ENCODE results near the gene MMP8. TPM values are rescaled to one million over a fixed set of nuclear protein-coding genes. Genes with fewer than 3 reads are reported as not detected.

The MMP8 gene
- total RNA-seq, 1 donor from 2014 or later: not detected

GRCh38 chr11:102704841-102705240 lies 19.9 kb downstream of the MMP8 start:
- no peaks in the 10 kb centered on the region for H3K36me3 Mint-ChIP-seq
- H3K4me1 Mint-ChIP-seq: peaks cover 11% of the 10 kb centered on the region
- H3K27ac Mint-ChIP-seq: no peak overlapping the region
- no peak for DNase-seq (ENCODE audit: low spot score in 2 of 2, unreplicated experiment in 2 of 2)
- H3K27me3 Mint-ChIP-seq (ENCODE audit: low read depth): peaks cover 3% of the 10 kb centered on the region
- no peak overlapping the region for H3K4me3 Mint-ChIP-seq
- no peak for TF ChIP-seq CTCF (IDR thresholded peaks at IDR 0.05; ENCODE audit: unreplicated experiment)
- no peaks in the 10 kb centered on the region for H3K9me3 Mint-ChIP-seq

- no peak for TF ChIP-seq CTCF (IDR thresholded peaks at IDR 0.05; ENCODE audit: unreplicated experiment)
- Mint-ChIP-seq H3K27me3 (ENCODE audit: low read depth) (peaks cover 3% of the 10 kb centered on the region), H3K9me3 (no peaks in the 10 kb centered on the region), H3K36me3 (no peaks in the 10 kb centered on the region), H3K27ac (no peak overlapping the region), H3K4me3 (no peak overlapping the region), H3K4me1 (peaks cover 11% of the 10 kb centered on the region)
- no peak for DNase-seq (ENCODE audit: low spot score in 2 of 2, unreplicated experiment in 2 of 2)
Measured at GRCh38 chr11:102703826-102704493, 20.8 kb downstream of the MMP8 start.

GRCh38 chr11:102695201-102695600 lies 29.6 kb downstream of the MMP8 start:
- Mint-ChIP-seq H3K27me3 (ENCODE audit: low read depth) (no peaks in the 10 kb centered on the region), H3K9me3 (no peaks in the 10 kb centered on the region), H3K4me1 (no peaks in the 10 kb centered on the region), H3K4me3 (no peak overlapping the region), H3K36me3 (no peaks in the 10 kb centered on the region), H3K27ac (no peak overlapping the region)
- no peak for TF ChIP-seq CTCF (IDR thresholded peaks at IDR 0.05; ENCODE audit: unreplicated experiment)
- DNase-seq (ENCODE audit: low spot score in 2 of 2, unreplicated experiment in 2 of 2): no peak

DNA sequence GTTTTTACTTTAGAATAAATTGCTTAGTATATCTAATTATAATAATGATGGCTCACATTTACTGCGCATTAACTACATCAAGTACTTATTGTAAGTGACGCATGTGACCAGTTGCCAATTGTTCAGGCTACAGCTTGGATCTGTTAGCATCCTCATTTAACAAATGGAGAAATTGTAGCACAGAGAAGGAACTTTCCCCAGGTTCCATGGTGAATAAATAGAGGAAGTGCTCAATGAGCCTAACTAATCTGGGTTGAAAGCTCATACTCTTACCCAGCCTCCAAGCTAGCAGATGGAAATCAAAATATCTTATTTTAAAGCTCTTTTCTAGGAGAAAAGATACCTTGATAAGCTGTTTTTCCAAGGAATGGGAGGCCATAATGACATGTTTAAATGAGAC lies 39.0 kb downstream of the MMP8 start:
- DNase-seq (ENCODE audit: low spot score in 2 of 2, unreplicated experiment in 2 of 2): no peak
- Mint-ChIP-seq H3K27ac (no peak overlapping the region), H3K4me3 (no peak overlapping the region), H3K9me3 (peaks cover 4% of the 10 kb centered on the region), H3K27me3 (ENCODE audit: low read depth) (no peaks in the 10 kb centered on the region), H3K4me1 (no peaks in the 10 kb centered on the region), H3K36me3 (no peaks in the 10 kb centered on the region)
- no peak for TF ChIP-seq CTCF (IDR thresholded peaks at IDR 0.05; ENCODE audit: unreplicated experiment)

- Mint-ChIP-seq H3K27me3 (ENCODE audit: low read depth) (no peaks in the 10 kb centered on the region), H3K36me3 (no peaks in the 10 kb centered on the region), H3K9me3 (peaks cover 4% of the 10 kb centered on the region), H3K4me1 (no peaks in the 10 kb centered on the region), H3K27ac (peak overlapping the region; percentile 3), H3K4me3 (no peak overlapping the region)
- no peak for DNase-seq (ENCODE audit: low spot score in 2 of 2, unreplicated experiment in 2 of 2)
- no peak for TF ChIP-seq CTCF (IDR thresholded peaks at IDR 0.05; ENCODE audit: unreplicated experiment)
Measured at GRCh38 chr11:102685338-102685737, 39.4 kb downstream of the MMP8 start.

- Mint-ChIP-seq H3K4me1 (no peaks in the 10 kb centered on the region), H3K9me3 (peaks cover 4% of the 10 kb centered on the region), H3K4me3 (no peak overlapping the region), H3K27ac (no peak overlapping the region), H3K36me3 (no peaks in the 10 kb centered on the region), H3K27me3 (ENCODE audit: low read depth) (no peaks in the 10 kb centered on the region)
- DNase-seq (ENCODE audit: low spot score in 2 of 2, unreplicated experiment in 2 of 2): no peak
- TF ChIP-seq CTCF (IDR thresholded peaks at IDR 0.05; ENCODE audit: unreplicated experiment): no peak
Measured at GRCh38 chr11:102683277-102683676, 41.5 kb downstream of the MMP8 start.

Data from mesothelial cell of epicardium (in vitro differentiated cells).